K562 (cell line): Measurements from ENCODE around the gene PIP4K2C. TPM values are rescaled to one million over a fixed set of nuclear protein-coding genes. Genes with fewer than 3 reads are reported as not detected.

ENCODE experiments used
- ATF2 ChIP-seq: sonication (generic); formaldehyde crosslinking; IDR thresholded peaks from 2 replicates; pipeline ENCODE4 v1.8.1; 2022; ENCODE audit warnings: missing genetic modification reagents
- HDAC1 ChIP-seq, 2 experiments: fragments of 450-650 bp; IDR thresholded peaks; 2 replicates each; pipeline ENCODE4 v1.6.1; 2016 to 2017; ENCODE audit warnings: inconsistent platforms in 1 of 2, mild to moderate bottlenecking in 1 of 2, moderate library complexity in 1 of 2
- POLR2AphosphoS5 ChIP-seq: IDR thresholded peaks from 2 replicates; pipeline ENCODE4 v1.6.1; 2011; ENCODE audit warnings: mild to moderate bottlenecking, low read depth, low read length, moderate library complexity; ENCODE audit not compliant: control insufficient read depth, insufficient read depth
- SIX5 ChIP-seq, 2 experiments: IDR thresholded peaks; 2 replicates each; pipeline ENCODE4 v1.6.1; 2011; ENCODE audit warnings: low read length in 2 of 2, borderline replicate concordance in 1 of 2, low read depth in 1 of 2, mild to moderate bottlenecking in 1 of 2, moderate library complexity in 1 of 2; ENCODE audit not compliant: insufficient read depth in 1 of 2
- SRSF3 ChIP-seq: fragments of 200-400 bp; formaldehyde crosslinking; IDR thresholded peaks from 2 replicates; pipeline ENCODE4 v1.6.1; 2016; ENCODE audit warnings: mild to moderate bottlenecking, low read length, moderate library complexity; ENCODE audit not compliant: insufficient read depth
- VEZF1 ChIP-seq: fragments of 200-800 bp; sonication (Bioruptor generic); IDR thresholded peaks from 2 replicates; pipeline ENCODE4 v1.6.1; 2017; ENCODE audit warnings: missing genetic modification characterization, missing compliant biosample characterization
- ZNF175 ChIP-seq: fragments of 200-800 bp; sonication (Bioruptor generic); IDR thresholded peaks from 2 replicates; pipeline ENCODE4 v1.6.1; 2016; ENCODE audit warnings: low read depth, mild to moderate bottlenecking, missing genetic modification characterization, missing compliant biosample characterization
- ZNF277 ChIP-seq: fragments of 250-450 bp; sonication (Bioruptor Pico); IDR thresholded peaks from 2 replicates; pipeline ENCODE4 v1.8.0; 2022; ENCODE audit warnings: inconsistent platforms, mild to moderate bottlenecking, moderate library complexity, borderline replicate concordance
- ZNF282 ChIP-seq: sonication (generic); formaldehyde crosslinking; IDR thresholded peaks from 2 replicates; pipeline ENCODE4 v1.8.1; 2023; ENCODE audit warnings: missing genetic modification reagents
- polyA plus RNA-seq, 8 experiments: library from polyadenylated mRNA; depleted of rRNA in 4 of 8; stranded (reverse) in 5 of 8; unstranded in 3 of 8; fragments of >200 nt; fragmentation: Nextera tagmentation in 2 of 8; fragmentation: Illumina TruSeq in 1 of 8; extraction: Ambion mirVana in 2 of 8; extraction: Trizol in 1 of 8; gene quantifications; 2 replicates each; pipeline versions ENCODE4 v1.2.1 to v1.2.3, GENCODE V29; 2011 to 2014; ENCODE audit warnings: inconsistent platforms in 1 of 8, missing spikeins in 1 of 8
- total RNA-seq, 7 experiments: library from RNA; depleted of rRNA in 6 of 7; stranded (reverse); fragments of >200 nt in 6 of 7; fragmentation: Illumina TruSeq in 2 of 7; extraction: Trizol in 2 of 7; gene quantifications; 2 replicates each; pipeline versions ENCODE4 v1.2.1 to v1.2.3, GENCODE V29; 2011 to 2021; ENCODE audit warnings: low replicate concordance in 1 of 7
- TF ChIP-seq, protein P1 (sequence below): fragments of 450-650 bp; formaldehyde crosslinking; conservative IDR thresholded peaks from 2 replicates; pipeline ENCODE4 v1.4.0; 2022; ENCODE audit warnings: mild to moderate bottlenecking, missing genetic modification characterization

Gene PIP4K2C
- total and polyA plus RNA-seq, 9 of the 15 experiments (the other 6 are each of a cell fraction or from before 2014, with no cell fraction given): 9.0 to 41.4 (median 18.3) TPM

DNA sequence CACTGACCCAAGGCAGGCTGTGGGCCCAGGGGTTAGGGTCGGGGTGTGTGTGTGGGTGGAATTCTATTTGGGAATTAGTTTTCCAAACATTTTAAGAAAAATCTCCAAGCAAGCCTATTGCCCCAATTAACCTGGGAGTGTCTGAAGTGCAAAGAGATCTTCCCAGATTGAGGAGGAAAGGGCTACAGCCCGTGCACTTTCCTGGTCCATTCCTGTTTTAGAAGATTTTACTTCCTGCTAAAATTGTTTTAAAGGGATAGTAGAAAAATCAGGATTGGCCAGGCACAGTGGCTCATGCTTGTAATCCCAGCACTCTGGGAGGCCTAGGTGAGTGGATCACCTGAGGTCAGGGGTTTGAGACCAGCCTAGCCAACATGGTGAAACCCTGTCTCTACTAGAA is 49.3 kb upstream of the PIP4K2C start (continued):
- TF ChIP-seq, protein P1, sequence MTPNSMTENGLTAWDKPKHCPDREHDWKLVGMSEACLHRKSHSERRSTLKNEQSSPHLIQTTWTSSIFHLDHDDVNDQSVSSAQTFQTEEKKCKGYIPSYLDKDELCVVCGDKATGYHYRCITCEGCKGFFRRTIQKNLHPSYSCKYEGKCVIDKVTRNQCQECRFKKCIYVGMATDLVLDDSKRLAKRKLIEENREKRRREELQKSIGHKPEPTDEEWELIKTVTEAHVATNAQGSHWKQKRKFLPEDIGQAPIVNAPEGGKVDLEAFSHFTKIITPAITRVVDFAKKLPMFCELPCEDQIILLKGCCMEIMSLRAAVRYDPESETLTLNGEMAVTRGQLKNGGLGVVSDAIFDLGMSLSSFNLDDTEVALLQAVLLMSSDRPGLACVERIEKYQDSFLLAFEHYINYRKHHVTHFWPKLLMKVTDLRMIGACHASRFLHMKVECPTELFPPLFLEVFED (CRISPR knock-in tag): no peak
- TF ChIP-seq HDAC1 (IDR thresholded peaks at IDR 0.05): no peak
- TF ChIP-seq ZNF277 (CRISPR knock-in tag): no peak
- no peak for TF ChIP-seq ZNF282 (CRISPR knock-in tag)
- no peak for TF ChIP-seq VEZF1
- no peak for TF ChIP-seq ATF2
- TF ChIP-seq SIX5 (IDR thresholded peaks at IDR 0.05; ENCODE audit: borderline replicate concordance in 1 of 2, insufficient read depth in 1 of 2, low read depth in 1 of 2, low read length in 2 of 2): no peak
- no peak for TF ChIP-seq SRSF3
- TF ChIP-seq ZNF175 (CRISPR knock-in tag): no peak
- no peak for TF ChIP-seq POLR2AphosphoS5
